ENCODE results near the gene ADAMTSL1. TPM values are rescaled to one million over a fixed set of nuclear protein-coding genes. Genes with fewer than 3 reads are reported as not detected.

The ADAMTSL1 gene
- total RNA-seq, 2 donors from 2014 or later: 3.4 to 3.8 TPM

DNA sequence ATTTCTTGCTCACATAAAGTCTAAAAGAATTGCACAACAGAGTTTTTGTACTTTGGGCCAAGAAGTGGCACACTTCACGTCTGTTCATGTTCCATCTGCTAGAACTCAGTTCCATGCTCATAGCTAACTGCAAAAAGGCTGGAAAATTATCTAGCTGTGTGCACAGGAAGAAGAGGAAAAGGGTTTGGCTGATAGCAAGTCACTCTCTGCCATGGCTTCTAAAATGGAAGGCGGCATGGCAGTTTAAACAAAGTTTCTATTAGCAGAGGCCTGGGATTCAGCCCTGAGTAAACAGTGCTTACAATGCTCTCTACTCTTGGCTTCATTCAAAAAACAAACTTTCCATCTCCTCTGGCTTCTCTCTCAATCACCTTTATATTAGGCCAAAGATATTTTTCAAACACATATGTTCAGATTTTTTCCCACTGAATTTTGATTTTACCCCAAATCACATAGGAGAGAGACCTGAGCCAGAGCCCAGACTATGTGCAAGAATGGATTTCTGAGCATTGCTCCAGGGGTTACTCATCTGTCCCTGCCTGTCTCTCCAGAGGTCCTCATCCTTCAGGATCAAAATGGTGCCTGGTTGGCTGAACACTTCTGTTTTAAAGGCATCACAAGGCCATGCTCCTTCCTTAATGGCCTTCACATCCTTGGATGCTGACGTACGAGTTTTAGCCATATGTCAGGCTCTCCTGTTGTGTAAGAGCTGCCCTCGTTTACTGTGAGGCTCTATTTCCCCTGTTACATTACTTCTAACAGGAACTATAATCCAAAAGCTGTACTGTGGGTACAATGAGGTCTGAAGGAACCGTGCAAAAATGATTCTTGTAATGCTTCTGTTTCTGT, 332.5 kb downstream of the ADAMTSL1 start:
- no peak for TF ChIP-seq CTCF (IDR thresholded peaks at IDR 0.05)
- no peak for DNase-seq (ENCODE audit: low spot score)
- Histone ChIP-seq H3K27ac (no peak overlapping the region), H3K4me3 (no peak overlapping the region), H3K36me3 (no peaks in the 10 kb centered on the region), H3K9me3 (no peaks in the 10 kb centered on the region), H3K27me3 (no peaks in the 10 kb centered on the region), H3K4me1 (no peaks in the 10 kb centered on the region)

GRCh38 chr9:18810581-18810980, 336.6 kb downstream of the ADAMTSL1 start:
- DNase-seq (ENCODE audit: low spot score): no peak
- Histone ChIP-seq H3K9me3 (peaks cover 0 to 14% of the 10 kb centered on the region in 2 donors), H3K4me1 (no peaks in the 10 kb centered on the region), H3K4me3 (no peak overlapping the region), H3K27me3 (no peaks in the 10 kb centered on the region), H3K27ac (no peak overlapping the region), H3K36me3 (no peaks in the 10 kb centered on the region)
- no peak for TF ChIP-seq CTCF (IDR thresholded peaks at IDR 0.05)

GRCh38 chr9:18811171-18811570, 337.2 kb downstream of the ADAMTSL1 start:
- no peak for TF ChIP-seq CTCF (IDR thresholded peaks at IDR 0.05)
- Histone ChIP-seq H3K36me3 (no peaks in the 10 kb centered on the region), H3K27ac (no peak overlapping the region), H3K9me3 (peaks cover 0 to 14% of the 10 kb centered on the region in 2 donors), H3K27me3 (no peaks in the 10 kb centered on the region), H3K4me1 (no peaks in the 10 kb centered on the region), H3K4me3 (no peak overlapping the region)
- DNase-seq (ENCODE audit: low spot score): no peak

GRCh38 chr9:18819418-18819817, 345.5 kb downstream of the ADAMTSL1 start:
- DNase-seq (ENCODE audit: low spot score): no peak
- no peaks in the 10 kb centered on the region for H3K27me3 ChIP-seq
- no peak for TF ChIP-seq CTCF (IDR thresholded peaks at IDR 0.05)
- no peaks in the 10 kb centered on the region for H3K36me3 ChIP-seq
- H3K4me1 ChIP-seq: no peaks in the 10 kb centered on the region
- no peak overlapping the region for H3K27ac ChIP-seq
- H3K9me3 ChIP-seq: no peaks in the 10 kb centered on the region
- no peak overlapping the region for H3K4me3 ChIP-seq

GRCh38 chr9:18820566-18821095, 346.7 kb downstream of the ADAMTSL1 start:
- no peak overlapping the region for H3K27ac ChIP-seq
- no peaks in the 10 kb centered on the region for H3K36me3 ChIP-seq
- H3K4me3 ChIP-seq: no peak overlapping the region
- DNase-seq (ENCODE audit: low spot score): no peak
- H3K27me3 ChIP-seq: no peaks in the 10 kb centered on the region
- no peak for TF ChIP-seq CTCF (IDR thresholded peaks at IDR 0.05)
- H3K9me3 ChIP-seq: no peaks in the 10 kb centered on the region
- peaks cover 0 to 9% of the 10 kb centered on the region in 2 donors for H3K4me1 ChIP-seq

Data from right atrium auricular region (tissue), 2 donors.